Brain pericyte (primary cell): ENCODE results near the gene MEIS1.

Source experiments
- DNase-seq: peaks from one replicate; pipeline ENCODE4 v3.0.0-alpha.2; 2012; ENCODE audit warnings: low read depth, low spot score

The MEIS1 gene

DNA sequence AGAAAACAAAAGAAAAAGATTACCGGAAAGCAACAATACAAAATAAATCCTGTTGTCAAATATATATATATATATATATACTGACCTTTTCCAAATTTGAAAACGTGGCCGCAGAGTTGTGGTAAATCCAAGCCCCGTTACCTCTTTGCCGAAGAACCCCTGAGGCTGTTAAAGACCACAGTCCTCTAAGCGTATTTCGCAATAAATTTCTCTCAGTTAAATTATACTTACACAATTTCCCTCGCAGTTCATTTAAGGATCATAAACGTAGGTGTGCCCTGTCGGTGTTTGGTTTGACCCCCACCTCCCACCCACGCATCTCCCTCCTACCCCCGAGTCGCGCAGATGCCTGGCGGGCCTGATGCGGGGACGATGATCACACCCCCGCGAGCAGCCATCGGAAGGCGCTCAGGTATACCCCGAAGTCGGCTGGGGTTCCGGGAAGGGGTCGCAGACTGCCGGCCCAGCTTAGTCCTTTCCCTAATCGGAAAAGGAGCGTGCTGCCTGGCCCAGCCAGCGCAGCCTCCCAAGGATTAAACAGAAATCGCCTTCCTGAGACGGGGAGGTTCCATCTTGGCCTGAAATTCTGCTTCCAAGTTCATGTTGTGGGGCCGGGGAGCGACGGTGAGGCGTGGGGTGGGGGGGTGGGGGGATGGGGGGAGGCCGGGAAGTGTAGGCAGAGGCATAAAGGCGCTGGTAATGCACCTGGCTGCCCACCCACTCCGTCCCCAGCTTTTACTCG lies 2.9 kb upstream of the MEIS1 start:
- DNase-seq: no peak

DNA sequence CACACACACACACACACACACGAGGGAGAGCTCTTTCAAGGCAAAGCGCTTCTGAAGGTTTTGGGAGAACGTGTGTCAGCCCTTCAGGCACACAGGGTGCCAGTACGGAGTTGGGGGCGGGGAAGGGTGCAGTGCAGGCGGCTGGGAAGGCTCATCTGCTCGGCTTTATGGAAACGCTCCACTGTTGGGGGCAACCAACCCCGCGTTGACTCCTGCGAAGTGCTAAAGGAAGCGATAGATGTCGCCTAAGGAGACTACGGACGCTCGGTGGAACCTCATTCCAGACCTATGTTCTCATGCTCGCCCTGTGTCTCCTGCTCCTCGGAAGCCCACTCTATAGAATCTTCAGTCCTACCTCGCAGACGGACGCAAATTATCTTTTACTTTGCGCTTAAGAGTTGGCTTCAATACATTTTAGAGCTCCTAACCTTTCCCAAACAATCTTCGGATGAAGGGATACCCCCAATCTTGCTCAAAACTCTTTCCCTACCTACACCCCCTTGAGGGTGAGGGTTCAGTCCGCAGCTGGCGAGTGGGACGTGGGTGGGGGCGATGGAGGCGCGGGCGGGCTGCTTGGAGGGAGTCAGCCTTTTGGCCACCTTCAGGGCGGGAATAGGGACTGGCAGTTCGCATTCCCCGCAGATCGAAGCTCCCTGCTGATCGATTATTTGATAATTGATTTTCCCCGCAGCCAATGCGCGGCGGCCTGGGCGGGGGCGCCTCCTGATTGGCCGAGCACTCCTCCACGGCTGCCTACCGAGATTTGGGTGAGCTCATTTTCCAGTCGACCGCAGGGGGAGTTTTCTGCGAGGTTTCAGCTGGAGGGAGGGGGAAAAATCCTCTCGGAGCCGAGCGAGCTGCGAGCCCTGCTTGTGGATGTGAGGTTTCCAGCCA lies 1.9 kb upstream of the MEIS1 start:
- DNase-seq: no peak

DNA sequence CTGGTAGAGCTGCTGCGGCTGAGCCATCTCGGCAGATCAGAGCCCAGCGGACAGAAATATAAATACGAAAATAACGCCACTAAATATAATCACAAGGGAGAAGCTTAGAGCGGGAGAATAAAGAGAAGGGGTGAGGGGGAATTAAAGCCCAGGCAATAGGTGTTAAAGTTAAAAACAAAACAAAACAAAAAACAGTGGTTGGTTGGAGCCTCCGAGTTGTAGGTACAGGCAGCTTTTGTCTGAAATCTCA lies 1.3 kb upstream of the MEIS1 start:
- no peak for DNase-seq

DNA sequence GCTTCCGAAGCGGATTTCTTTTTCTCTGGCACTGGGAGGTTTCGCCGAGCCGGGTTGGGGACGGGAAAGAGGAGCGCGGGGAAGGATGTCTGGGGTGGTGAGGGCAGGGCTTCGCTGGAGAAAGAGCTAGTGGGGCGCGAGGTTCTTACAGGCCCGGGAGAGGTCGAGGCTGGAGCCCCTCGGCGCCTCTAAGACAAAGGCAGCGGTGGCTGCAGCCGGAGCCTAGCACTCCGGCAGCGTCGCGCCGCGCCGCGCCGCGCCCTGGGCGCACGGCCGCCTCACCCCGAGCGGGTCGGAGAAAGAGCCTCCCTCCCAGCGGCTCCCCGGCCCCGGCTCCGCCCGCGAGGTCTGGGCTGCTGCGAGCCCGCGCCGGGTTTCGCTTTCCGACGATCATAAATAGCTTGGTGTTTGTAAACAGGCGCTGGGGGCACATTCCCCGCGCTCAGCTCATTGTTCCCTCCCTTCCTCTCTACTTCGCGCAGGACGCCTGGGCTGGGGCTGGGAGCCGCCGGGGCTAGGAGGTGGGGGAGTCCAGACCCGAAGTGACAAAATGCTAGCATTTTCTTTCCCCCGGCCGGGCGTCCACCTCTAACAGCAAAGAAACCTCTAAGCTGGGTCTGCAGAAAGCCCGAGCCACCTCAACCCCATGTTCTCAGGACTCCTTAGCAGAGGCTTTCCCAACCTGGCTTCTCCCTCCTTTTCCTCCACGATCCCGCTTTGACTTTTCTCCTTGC lies 813 bp upstream of the MEIS1 start:
- DNase-seq: no peak

DNA sequence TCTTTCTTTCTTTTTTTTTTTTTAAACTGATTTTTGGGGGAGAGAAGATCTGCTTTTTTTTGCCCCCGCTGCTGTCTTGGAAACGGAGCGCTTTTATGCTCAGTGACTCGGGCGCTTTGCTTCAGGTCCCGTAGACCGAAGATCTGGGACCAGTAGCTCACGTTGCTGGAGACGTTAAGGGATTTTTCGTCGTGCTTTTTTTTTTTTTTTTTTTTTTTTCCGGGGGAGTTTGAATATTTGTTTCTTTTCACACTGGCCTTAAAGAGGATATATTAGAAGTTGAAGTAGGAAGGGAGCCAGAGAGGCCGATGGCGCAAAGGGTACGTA lies 587 bp downstream of the MEIS1 start:
- DNase-seq: no peak

DNA sequence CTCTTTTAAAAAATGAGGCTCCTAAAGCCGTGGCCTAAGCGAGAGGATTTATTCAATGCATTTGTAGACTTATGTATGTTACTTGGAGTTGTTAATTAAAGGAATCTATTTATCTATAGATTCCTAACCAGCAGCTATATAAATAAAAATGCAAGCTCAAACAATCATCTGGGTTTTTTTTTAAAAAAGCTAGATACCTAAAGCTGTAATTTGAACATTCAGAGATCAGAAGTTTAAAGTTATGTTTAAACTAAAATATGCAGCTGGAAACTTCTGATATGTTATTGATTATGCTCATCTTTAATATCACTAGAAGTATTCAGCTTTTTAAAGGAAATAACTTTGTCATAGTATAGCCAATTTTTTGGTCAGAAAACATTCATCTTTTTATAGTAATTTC lies 1.0 kb downstream of the MEIS1 start:
- DNase-seq: no peak

DNA sequence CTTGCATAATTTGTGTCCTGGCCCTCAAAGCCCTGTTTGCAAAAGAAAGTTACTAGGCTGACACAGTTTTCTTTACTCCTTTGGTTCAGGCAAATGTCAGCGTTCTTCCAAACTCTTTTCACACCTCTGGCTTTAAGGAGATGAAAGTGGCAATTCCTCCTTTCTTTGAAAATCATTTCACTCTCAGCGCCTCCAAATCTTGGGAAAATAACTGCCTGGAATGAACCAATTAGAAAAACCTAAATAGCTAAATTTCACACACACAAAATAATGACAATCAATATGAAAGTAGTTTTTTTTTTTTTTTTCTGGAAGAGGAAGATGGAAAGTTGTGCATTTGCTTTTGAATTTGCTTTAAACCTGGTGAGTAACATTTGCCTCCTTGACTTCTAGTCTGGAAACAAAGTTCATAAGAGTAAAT lies 1.7 kb downstream of the MEIS1 start:
- no peak for DNase-seq

DNA sequence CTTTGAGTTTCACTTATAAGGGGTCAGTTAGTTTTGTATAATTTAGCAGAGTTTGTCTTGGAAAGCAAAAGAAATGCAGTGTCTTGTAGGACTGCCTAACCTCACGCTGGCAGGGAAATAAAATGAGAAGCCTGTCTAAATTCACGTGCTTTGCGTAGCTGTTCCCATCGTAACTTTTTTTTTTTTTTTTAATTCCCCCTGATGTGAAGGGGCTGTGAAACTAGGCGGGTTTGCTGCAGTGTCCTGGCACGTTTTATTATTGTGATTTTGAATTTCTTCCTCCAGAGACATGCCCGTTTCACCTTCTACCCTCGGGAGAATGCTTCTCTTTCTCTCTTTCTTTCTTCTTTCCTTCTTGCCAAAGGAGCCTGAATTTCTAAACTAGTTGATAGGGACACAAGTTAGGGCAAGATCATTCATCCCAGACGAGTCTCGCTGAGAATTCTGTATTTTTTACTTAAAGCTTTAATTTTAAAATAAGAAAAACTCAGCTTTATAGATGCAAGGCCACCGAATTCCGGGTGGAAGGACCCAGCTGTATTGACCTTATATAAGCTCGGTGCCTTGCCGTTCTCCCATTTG lies 2.3 kb downstream of the MEIS1 start:
- DNase-seq: no peak

DNA sequence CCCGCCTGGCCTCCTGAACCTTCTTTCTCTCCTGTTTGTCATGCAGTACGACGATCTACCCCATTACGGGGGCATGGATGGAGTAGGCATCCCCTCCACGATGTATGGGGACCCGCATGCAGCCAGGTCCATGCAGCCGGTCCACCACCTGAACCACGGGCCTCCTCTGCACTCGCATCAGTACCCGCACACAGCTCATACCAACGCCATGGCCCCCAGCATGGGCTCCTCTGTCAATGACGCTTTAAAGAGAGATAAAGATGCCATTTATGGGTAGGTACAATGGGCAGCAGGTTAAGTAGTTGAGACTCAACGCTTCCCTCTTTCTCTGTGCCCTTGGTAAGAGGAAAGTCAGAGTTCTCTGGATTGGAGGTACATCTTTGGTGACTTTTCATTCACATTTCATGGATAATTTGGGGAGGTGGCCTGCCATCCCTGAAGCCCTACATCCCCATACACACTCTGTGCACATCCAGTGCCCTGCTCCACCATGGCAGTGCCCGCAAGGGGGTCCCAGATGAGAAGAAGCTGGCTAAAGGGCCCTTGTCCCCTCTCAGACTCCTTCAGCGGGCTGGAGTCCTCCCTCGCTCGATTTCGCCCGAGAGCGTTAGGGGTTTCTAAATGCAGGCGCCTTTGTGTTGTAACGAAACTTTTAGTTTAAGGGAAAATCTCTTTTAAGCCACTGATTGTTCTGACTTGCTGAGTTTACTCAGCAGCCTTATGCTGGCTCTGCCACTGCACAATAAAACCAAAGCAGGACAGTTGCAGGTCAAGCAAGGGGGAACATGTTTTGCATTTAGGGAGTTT lies 3.0 kb downstream of the MEIS1 start:
- no peak for DNase-seq

DNA sequence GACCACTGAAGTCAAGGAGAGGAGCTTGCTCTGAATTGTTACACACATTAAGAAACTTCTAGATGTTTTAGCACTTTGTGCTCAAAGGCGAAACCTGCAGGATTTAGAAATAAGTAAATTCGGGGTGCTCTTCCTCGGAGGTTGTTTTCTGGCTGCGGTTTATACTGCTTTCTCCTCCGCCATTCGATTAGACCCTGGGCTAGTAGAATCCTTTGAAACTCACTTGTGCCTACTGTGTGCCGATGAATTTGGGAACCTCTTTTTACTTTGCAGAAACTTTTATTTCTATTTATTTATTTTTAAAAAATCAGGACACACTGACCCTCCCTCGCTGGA lies 3.5 kb downstream of the MEIS1 start:
- DNase-seq: no peak

DNA sequence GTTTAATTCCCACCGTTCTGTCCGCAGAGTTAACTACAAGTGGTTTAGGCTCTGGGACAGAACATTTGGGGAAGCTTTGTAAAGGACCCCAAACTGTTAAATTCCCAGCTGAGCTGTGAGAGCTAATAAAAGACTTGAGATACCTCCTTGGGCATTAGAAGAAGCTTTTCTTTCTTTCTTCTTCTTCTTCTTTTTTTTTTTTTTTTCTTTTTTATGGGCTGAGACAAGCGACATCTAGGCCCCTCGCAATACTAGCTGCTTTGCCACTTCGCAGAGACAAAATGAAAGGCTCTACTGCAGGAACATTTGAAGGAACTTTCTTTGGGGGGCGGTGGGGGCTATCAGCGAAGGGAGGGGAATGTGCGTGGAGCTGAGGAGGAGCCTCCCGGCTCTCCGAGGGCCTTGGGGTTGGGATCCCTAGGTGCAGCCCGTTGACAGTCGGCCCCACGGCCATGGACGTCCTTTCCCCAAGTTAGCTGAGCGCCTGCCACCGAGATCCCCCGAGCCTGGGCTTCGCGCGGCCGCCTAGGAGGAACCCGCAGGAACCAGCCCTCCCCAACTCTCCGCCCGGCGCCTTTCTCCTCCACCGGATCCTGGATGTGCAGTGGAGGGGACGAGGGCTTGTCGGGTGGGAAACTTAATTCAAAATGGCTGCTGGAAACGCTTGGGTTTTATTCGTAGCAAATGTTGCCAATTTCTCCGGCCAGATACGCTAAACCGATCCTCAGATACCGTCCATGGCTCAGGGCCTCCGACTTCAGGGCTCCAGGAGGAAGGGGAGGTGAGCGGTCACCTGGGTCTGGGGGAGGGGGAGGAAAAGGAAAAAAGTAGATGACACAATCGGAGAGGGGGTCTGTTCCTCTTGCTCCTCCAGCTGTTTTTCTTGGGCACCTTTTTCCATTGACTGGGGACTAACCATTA lies 4.2 kb downstream of the MEIS1 start:
- DNase-seq: no peak

DNA sequence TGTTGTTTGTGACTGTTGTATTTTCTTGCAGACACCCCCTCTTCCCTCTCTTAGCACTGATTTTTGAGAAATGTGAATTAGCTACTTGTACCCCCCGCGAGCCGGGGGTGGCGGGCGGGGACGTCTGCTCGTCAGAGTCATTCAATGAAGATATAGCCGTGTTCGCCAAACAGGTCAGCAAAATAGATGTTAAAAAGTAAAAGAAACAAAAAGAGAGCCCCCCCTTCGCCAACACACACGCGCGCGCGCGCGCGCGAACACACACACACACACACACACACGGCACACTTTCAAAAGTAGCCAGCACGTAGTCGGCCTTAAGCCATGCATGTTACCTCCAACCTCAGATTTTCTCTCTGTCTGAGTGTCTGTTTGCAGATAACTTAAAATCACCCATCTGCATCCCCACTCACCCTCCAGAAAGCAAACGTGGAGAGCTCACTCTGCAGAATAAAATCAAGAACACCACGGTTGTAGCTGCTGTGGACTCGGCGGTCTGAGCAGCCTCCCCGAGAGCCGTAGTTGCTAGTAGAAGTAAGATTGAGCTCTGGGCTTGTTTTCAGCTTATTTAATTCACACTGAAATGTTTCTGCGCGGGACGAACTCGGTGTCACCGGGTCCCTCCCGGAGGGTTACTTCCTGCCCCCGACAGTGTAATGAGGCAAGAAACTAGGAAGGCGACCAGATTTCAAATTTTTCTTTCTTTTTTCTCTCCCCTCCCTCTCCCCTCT lies 5.1 kb downstream of the MEIS1 start:
- DNase-seq: no peak

DNA sequence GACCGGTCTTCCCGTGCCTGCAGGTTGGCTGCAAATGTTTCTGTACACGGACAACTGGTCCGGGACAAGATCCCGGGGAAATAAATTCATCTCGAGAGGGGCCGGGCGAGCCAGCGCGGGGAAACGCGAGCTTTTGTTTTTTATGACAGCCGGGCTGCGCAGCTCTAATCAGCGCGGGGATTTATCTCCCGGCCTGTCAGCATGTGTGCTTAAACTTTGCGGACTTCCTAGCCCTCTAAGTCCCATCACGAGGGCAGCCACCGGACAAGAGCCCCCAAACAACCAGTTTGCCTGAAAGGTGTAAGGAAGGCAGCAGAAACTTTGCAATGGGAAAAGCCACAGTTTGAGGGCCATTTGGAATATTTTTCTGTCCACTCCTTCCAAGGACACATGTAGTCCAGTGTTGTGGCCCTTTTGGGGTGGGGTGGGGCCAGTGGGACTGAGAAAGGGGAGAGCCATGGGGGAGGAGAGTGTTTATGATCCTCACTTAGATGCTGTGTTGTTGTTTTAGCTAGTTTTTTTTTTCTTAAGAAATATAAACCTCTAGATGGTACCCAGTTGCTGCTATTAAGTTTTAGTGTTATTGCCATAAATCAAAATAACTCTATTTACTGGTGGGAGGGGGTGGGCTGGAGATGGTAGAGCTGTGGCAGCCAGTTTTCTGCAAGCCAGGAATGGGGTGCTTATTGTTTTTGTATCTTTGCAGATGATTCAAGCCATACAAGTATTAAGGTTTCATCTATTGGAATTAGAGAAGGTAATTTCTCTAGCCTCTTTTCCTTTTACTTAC lies 6.0 kb downstream of the MEIS1 start:
- no peak for DNase-seq

DNA sequence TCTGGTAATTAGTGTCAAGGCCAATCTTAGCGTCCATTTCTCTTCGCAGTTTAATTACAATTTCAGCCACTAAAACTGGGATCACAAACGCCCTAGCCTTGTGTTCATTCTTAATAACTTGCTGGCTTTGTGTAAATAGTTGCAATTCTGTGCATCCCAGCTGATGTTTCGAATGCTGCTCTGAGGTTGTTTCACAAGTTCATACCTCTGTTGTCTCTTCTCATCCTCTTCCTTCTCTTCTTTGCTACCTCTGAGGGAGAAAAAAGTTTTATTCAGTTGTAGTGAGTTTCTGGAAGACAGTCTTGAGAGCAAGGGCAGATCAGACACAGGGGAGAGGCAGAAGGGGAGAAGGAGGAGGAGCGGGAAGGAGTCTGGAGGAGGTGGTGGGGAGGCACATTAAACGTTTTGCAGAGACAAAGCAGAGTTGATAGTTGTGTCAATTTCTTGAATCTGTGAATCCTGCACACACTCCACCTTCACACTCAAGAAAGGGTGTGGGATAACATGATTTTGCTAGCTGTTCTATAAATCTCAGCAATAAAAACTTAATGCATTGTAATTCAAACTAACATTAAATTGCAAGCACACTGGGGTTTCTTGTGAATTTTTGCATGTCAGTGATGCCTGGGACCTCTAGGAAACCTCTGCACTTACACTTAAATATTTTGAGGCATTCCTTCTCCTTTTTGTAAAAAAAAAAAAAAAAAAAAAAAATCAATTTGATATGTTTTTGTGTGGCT lies 6.8 kb downstream of the MEIS1 start:
- DNase-seq: no peak

DNA sequence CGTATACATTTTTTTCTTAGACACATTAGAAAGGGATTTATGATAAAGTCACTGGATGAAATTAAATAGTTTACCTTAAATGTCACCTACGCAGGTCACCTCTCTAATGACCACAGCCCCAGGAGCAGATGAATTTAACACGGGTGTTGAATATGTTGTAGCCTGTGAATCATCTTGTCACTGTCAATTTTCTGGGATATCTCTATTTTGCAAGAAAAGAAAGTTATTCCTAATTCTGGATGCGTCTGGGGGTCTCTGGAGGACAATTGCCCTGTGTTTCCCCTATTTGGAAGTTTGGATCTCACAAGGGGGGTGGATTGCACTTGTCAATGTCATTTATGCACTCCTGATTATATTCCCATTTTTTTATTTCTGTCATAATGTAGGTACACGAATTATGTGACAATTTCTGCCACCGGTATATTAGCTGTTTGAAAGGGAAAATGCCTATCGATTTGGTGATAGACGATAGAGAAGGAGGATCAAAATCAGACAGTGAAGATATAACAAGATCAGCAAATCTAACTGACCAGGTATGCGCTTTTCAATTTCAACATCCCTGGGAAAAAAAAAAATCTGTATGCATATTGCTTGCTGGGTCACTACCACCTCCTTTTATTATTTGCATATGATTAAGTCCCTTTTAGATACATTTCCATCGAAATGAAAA lies 7.7 kb downstream of the MEIS1 start:
- no peak for DNase-seq

DNA sequence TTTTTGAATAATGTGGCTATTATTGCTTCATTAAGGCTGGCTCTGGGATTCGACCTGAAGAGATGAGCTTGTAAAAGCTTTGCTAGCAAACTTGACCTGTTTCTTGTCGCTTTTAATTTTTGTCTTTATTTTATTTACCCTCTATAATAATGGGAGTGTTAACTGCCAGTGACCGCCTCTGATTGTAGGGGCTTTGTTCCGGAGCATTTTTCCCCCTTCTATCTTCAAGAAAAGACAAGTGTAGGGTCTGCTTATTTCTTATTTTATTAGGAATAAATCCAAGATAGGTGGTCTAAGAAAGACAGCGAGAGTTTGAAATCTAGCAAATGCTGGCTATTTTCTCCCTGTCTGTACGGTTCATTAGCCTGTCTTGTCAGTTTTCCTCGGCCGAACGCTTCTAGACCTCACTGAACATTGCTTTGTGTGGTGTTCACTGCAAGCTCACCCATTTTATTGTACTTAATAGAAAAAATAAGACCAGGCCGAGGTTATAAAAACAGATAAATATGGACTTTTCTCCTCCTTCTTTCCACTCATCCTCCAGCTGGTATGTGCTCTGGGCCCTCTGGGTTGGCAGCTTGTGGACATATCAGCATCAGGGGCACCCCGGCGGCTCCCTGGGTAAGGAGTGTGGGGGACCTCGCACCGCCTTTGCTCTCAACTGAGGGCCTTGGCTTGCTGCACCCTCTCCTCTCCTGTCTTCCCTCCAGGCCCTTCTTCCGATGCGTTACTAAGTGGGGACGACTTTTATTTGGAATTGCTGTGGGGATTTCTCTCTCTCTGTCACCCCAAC lies 8.5 kb downstream of the MEIS1 start:
- no peak for DNase-seq
